Measurements from ENCODE around the gene PRDM11.

The PRDM11 gene

GRCh38 chr11:45212566-45213315 lies 66.3 kb downstream of the PRDM11 start:
- TF ChIP-seq CTCF (IDR thresholded peaks at IDR 0.05; ENCODE audit: low read depth, low read length) (peak; percentile 11), MYC (IDR thresholded peaks at IDR 0.05; ENCODE audit: low read depth, low read length) (no peak), MAX (IDR thresholded peaks at IDR 0.05; ENCODE audit: low read depth, low read length) (no peak)
- no peak overlapping the region for H3K4me3 ChIP-seq (ENCODE audit: low read depth, low read length)
- peak; percentile 15 for DNase-seq (ENCODE audit: low read depth)

- no peak for DNase-seq (ENCODE audit: low read depth)
- no peak for TF ChIP-seq MYC (IDR thresholded peaks at IDR 0.05; ENCODE audit: low read depth, low read length)
- TF ChIP-seq POLR2A (IDR thresholded peaks at IDR 0.05; ENCODE audit: extremely low read depth, insufficient read length): no peak
- no peak for TF ChIP-seq MAX (IDR thresholded peaks at IDR 0.05; ENCODE audit: low read depth, low read length)
- no peak for TF ChIP-seq CTCF (IDR thresholded peaks at IDR 0.05; ENCODE audit: low read depth, low read length)
- no peak overlapping the region for H3K4me3 ChIP-seq (ENCODE audit: low read depth, low read length)
Observed at GRCh38 chr11:45213316-45213665, 66.9 kb downstream of the PRDM11 start.

- no peak for TF ChIP-seq MYC (IDR thresholded peaks at IDR 0.05; ENCODE audit: low read depth, low read length)
- TF ChIP-seq POLR2A (IDR thresholded peaks at IDR 0.05; ENCODE audit: extremely low read depth, insufficient read length): no peak
- TF ChIP-seq CTCF (IDR thresholded peaks at IDR 0.05; ENCODE audit: low read depth, low read length): no peak
- TF ChIP-seq MAX (IDR thresholded peaks at IDR 0.05; ENCODE audit: low read depth, low read length): no peak
Observed at GRCh38 chr11:45213717-45214116, 67.3 kb downstream of the PRDM11 start.

GRCh38 chr11:45215098-45215865 lies 68.8 kb downstream of the PRDM11 start:
- no peak for DNase-seq (ENCODE audit: low read depth)
- no peak overlapping the region for H3K4me3 ChIP-seq (ENCODE audit: low read depth, low read length)
- TF ChIP-seq MYC (IDR thresholded peaks at IDR 0.05; ENCODE audit: low read depth, low read length): no peak
- no peak for TF ChIP-seq CTCF (IDR thresholded peaks at IDR 0.05; ENCODE audit: low read depth, low read length)
- no peak for TF ChIP-seq POLR2A (IDR thresholded peaks at IDR 0.05; ENCODE audit: extremely low read depth, insufficient read length)
- no peak for TF ChIP-seq MAX (IDR thresholded peaks at IDR 0.05; ENCODE audit: low read depth, low read length)

More at GRCh38 chr11:45213717-45214116, 67.3 kb downstream of the PRDM11 start:
- H3K4me3 ChIP-seq (ENCODE audit: low read depth, low read length): no peak overlapping the region
- no peak for DNase-seq (ENCODE audit: low read depth)

- TF ChIP-seq MAX (IDR thresholded peaks at IDR 0.05; ENCODE audit: low read depth, low read length): no peak
- TF ChIP-seq POLR2A (IDR thresholded peaks at IDR 0.05; ENCODE audit: extremely low read depth, insufficient read length): no peak
- TF ChIP-seq CTCF (IDR thresholded peaks at IDR 0.05; ENCODE audit: low read depth, low read length): no peak
- no peak for TF ChIP-seq MYC (IDR thresholded peaks at IDR 0.05; ENCODE audit: low read depth, low read length)
- no peak for DNase-seq (ENCODE audit: low read depth)
- no peak overlapping the region for H3K4me3 ChIP-seq (ENCODE audit: low read depth, low read length)
Observed at GRCh38 chr11:45216031-45216430, 69.6 kb downstream of the PRDM11 start.
